HL-60 (cell line): Measurements from ENCODE around the gene NF1.

Experiments used
- CTCF ChIP-seq: IDR thresholded peaks from one replicate; pipeline ENCODE4 v1.5.1; 2011; ENCODE audit warnings: low read length, control low read depth, inconsistent platforms; ENCODE audit not compliant: insufficient read depth
- GABPA ChIP-seq: IDR thresholded peaks from 2 replicates; pipeline ENCODE4 v1.6.1; 2012; ENCODE audit warnings: low read depth
- POLR2AphosphoS5 ChIP-seq: IDR thresholded peaks from 2 replicates; pipeline ENCODE4 v1.6.1; 2012; ENCODE audit warnings: low read depth
- REST ChIP-seq: IDR thresholded peaks from 2 replicates; pipeline ENCODE4 v1.6.1; 2012; ENCODE audit warnings: low read depth; ENCODE audit not compliant: insufficient replicate concordance
- SPI1 ChIP-seq: IDR thresholded peaks from 2 replicates; pipeline ENCODE4 v1.6.1; 2012; ENCODE audit warnings: low read depth, mild to moderate bottlenecking, borderline replicate concordance

GRCh38 chr17:31321966-31322365, 227.2 kb downstream of the NF1 start:
- TF ChIP-seq GABPA = no peak
- TF ChIP-seq CTCF = no peak
- TF ChIP-seq REST = no peak
- no peak for TF ChIP-seq POLR2AphosphoS5
- no peak for TF ChIP-seq SPI1
